K562 (cell line): ENCODE measurements around the gene LSM4. TPM values are rescaled to one million over a fixed set of nuclear protein-coding genes. Genes with fewer than 3 reads are reported as not detected.

Experiments
- ADNP ChIP-seq: fragments of 200-800 bp; sonication (Bioruptor generic); IDR thresholded peaks from 2 replicates; pipeline ENCODE4 v1.6.1; 2016; ENCODE audit warnings: missing genetic modification characterization, missing compliant biosample characterization
- CAMTA2 ChIP-seq: fragments of 250-450 bp; sonication (Bioruptor Pico); conservative IDR thresholded peaks from 2 replicates; pipeline ENCODE4 v1.5.1; 2022
- CBX3 ChIP-seq, 2 experiments: IDR thresholded peaks; 1 replicate in 1 of 2; 2 replicates in 1 of 2; pipeline ENCODE4 v1.6.1; 2012; ENCODE audit warnings: inconsistent platforms in 2 of 2, low read length in 2 of 2, borderline replicate concordance in 1 of 2, control low read depth in 1 of 2
- CHD4 ChIP-seq: fragments of 200-600 bp; sonication (generic); IDR thresholded peaks from 3 replicates; pipeline ENCODE4 v1.6.1; 2012; ENCODE audit warnings: low read depth, mild to moderate bottlenecking, mixed read lengths, low read length, inconsistent platforms; ENCODE audit not compliant: insufficient read depth, insufficient replicate concordance, poor library complexity, severe bottlenecking
- E2F3 ChIP-seq: fragments of 250-450 bp; sonication (Bioruptor Pico); IDR thresholded peaks from 2 replicates; pipeline ENCODE4 v1.4.0; 2020; ENCODE audit warnings: mild to moderate bottlenecking
- HEY1 ChIP-seq: fragments of 250-450 bp; sonication (Bioruptor Pico); IDR thresholded peaks from 2 replicates; pipeline ENCODE4 v1.5.0; 2020; ENCODE audit warnings: mild to moderate bottlenecking, moderate library complexity, borderline replicate concordance
- KLF13 ChIP-seq: fragments of 450-650 bp; IDR thresholded peaks from 2 replicates; pipeline ENCODE4 v1.6.1; 2016; ENCODE audit warnings: missing genetic modification characterization, low read depth, mild to moderate bottlenecking, missing compliant biosample characterization, moderate library complexity, borderline replicate concordance
- SIX5 ChIP-seq, 2 experiments: IDR thresholded peaks; 2 replicates each; pipeline ENCODE4 v1.6.1; 2011; ENCODE audit warnings: low read length in 2 of 2, borderline replicate concordance in 1 of 2, low read depth in 1 of 2, mild to moderate bottlenecking in 1 of 2, moderate library complexity in 1 of 2; ENCODE audit not compliant: insufficient read depth in 1 of 2
- TBP ChIP-seq: optimal IDR thresholded peaks from 2 replicates; pipeline ENCODE3; 2011; ENCODE audit warnings: low read depth, low read length, improper control_type of control experiment
- ZBTB17 ChIP-seq: fragments of 450-650 bp; formaldehyde crosslinking; IDR thresholded peaks from 2 replicates; pipeline ENCODE4 v1.4.0; 2020; ENCODE audit warnings: mild to moderate bottlenecking
- ZFP1 ChIP-seq: fragments of 450-650 bp; formaldehyde crosslinking; IDR thresholded peaks from 2 replicates; pipeline ENCODE4 v1.4.0; 2020; ENCODE audit warnings: mild to moderate bottlenecking, mixed read lengths
- ZNF175 ChIP-seq: fragments of 200-800 bp; sonication (Bioruptor generic); IDR thresholded peaks from 2 replicates; pipeline ENCODE4 v1.6.1; 2016; ENCODE audit warnings: low read depth, mild to moderate bottlenecking, missing genetic modification characterization, missing compliant biosample characterization
- ZNF197 ChIP-seq: fragments of 200-800 bp; sonication (Bioruptor generic); IDR thresholded peaks from 2 replicates; pipeline ENCODE4 v1.6.1; 2016; ENCODE audit warnings: low read depth, missing genetic modification characterization, missing compliant biosample characterization
- ZNF239 ChIP-seq: fragments of 250-450 bp; sonication (Bioruptor Pico); IDR thresholded peaks from 2 replicates; pipeline ENCODE4 v1.4.0; 2020; ENCODE audit warnings: mild to moderate bottlenecking
- ZNF444 ChIP-seq: fragments of 250-450 bp; sonication (Bioruptor Pico); IDR thresholded peaks from 2 replicates; pipeline ENCODE4 v1.4.0; 2020; ENCODE audit warnings: mild to moderate bottlenecking, moderate library complexity
- polyA plus RNA-seq, 8 experiments: library from polyadenylated mRNA; depleted of rRNA in 4 of 8; stranded (reverse) in 5 of 8; unstranded in 3 of 8; fragments of >200 nt; fragmentation: Nextera tagmentation in 2 of 8; fragmentation: Illumina TruSeq in 1 of 8; extraction: Ambion mirVana in 2 of 8; extraction: Trizol in 1 of 8; gene quantifications; 2 replicates each; pipeline versions ENCODE4 v1.2.1 to v1.2.3, GENCODE V29; 2011 to 2014; ENCODE audit warnings: inconsistent platforms in 1 of 8, missing spikeins in 1 of 8
- total RNA-seq, 7 experiments: library from RNA; depleted of rRNA in 6 of 7; stranded (reverse); fragments of >200 nt in 6 of 7; fragmentation: Illumina TruSeq in 2 of 7; extraction: Trizol in 2 of 7; gene quantifications; 2 replicates each; pipeline versions ENCODE4 v1.2.1 to v1.2.3, GENCODE V29; 2011 to 2021; ENCODE audit warnings: low replicate concordance in 1 of 7
- TF ChIP-seq, protein P1 (sequence below): fragments of 250-450 bp; sonication (Bioruptor Pico); IDR thresholded peaks from 2 replicates; pipeline ENCODE4 v1.5.0; 2021; ENCODE audit warnings: mild to moderate bottlenecking, borderline replicate concordance
- TF ChIP-seq, protein P2 (sequence below): IDR thresholded peaks from 2 replicates; pipeline ENCODE4 v1.6.1; 2011; ENCODE audit warnings: borderline replicate concordance, low read depth, mild to moderate bottlenecking, moderate library complexity, low read length; ENCODE audit not compliant: insufficient read depth, poor library complexity, severe bottlenecking
- TF ChIP-seq, protein P3 (sequence below): sonication (generic); formaldehyde crosslinking; IDR thresholded peaks from 2 replicates; pipeline ENCODE4 v1.8.1; 2022; ENCODE audit warnings: missing genetic modification reagents
- TF ChIP-seq, protein P4 (sequence below): sonication (generic); formaldehyde crosslinking; IDR thresholded peaks from 2 replicates; pipeline ENCODE4 v1.8.1; 2023; ENCODE audit warnings: mild to moderate bottlenecking, missing genetic modification reagents

LSM4 gene
- total and polyA plus RNA-seq, 9 of the 15 experiments (the other 6 are each of a cell fraction or from before 2014, with no cell fraction given), result 11.9 to 763 (median 202) TPM

DNA sequence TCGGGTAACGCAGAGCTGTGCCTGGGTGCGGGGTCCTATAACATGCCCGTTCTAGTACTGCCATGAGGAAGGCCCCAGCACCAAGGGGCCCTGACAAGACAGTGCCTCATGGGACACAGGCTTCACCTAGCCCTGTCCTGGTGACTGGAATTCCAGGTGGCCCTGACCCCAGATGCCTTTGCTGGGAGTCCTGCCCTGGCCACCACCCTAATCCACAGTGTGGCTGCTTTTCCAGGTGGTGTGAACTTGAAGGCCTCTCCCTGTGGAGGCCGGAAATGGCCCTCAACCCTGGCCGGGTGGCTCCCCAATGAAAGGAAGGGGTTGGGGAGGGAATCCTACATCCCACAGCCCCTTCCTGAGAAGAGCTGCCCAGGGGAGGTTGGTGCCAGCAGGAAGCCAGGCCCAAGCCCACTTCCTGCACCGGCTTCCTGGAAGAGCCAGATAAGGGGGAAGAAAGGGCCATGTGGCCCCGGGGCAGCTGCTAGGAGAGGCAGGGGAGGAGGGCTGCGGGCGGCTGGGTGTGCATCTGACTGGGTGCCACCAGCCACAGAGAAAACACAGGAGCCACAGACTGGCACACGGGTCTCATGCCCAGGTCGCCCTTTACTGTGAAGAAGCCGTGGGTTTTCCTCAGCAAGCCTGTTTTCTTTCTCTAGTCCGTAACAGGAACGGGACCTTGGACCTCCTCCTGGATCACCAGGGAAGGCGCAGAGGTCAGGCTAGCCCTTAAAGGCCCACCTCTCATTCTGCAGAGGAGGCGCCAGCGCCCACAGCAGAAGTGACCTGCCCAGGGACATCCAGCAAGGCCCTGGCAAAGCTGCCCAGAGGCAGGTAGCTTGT lies 4.7 kb downstream of the LSM4 start (continued):
- TF ChIP-seq, protein P1, sequence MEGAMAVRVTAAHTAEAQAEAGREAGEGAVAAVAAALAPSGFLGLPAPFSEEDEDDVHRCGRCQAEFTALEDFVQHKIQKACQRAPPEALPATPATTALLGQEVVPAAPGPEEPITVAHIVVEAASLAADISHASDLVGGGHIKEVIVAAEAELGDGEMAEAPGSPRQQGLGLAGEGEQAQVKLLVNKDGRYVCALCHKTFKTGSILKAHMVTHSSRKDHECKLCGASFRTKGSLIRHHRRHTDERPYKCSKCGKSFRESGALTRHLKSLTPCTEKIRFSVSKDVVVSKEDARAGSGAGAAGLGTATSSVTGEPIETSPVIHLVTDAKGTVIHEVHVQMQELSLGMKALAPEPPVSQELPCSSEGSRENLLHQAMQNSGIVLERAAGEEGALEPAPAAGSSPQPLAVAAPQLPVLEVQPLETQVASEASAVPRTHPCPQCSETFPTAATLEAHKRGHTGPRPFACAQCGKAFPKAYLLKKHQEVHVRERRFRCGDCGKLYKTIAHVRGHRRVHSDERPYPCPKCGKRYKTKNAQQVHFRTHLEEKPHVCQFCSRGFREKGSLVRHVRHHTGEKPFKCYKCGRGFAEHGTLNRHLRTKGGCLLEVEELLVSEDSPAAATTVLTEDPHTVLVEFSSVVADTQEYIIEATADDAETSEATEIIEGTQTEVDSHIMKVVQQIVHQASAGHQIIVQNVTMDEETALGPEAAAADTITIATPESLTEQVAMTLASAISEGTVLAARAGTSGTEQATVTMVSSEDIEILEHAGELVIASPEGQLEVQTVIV, result no peak
- TF ChIP-seq, protein P2, sequence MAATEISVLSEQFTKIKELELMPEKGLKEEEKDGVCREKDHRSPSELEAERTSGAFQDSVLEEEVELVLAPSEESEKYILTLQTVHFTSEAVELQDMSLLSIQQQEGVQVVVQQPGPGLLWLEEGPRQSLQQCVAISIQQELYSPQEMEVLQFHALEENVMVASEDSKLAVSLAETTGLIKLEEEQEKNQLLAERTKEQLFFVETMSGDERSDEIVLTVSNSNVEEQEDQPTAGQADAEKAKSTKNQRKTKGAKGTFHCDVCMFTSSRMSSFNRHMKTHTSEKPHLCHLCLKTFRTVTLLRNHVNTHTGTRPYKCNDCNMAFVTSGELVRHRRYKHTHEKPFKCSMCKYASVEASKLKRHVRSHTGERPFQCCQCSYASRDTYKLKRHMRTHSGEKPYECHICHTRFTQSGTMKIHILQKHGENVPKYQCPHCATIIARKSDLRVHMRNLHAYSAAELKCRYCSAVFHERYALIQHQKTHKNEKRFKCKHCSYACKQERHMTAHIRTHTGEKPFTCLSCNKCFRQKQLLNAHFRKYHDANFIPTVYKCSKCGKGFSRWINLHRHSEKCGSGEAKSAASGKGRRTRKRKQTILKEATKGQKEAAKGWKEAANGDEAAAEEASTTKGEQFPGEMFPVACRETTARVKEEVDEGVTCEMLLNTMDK, result no peak
- TF ChIP-seq ZNF197 (CRISPR knock-in tag) (no peak; the same call in none of the 2 replicates), ADNP (tag) (no peak), KLF13 (tag) (no peak), SIX5 (IDR thresholded peaks at IDR 0.05; ENCODE audit: borderline replicate concordance in 1 of 2, insufficient read depth in 1 of 2, low read depth in 1 of 2, low read length in 2 of 2) (no peak), ZFP1 (no peak), HEY1 (CRISPR knock-in tag) (no peak), CBX3 (IDR thresholded peaks at IDR 0.05; ENCODE audit: borderline replicate concordance in 1 of 2, low read length in 2 of 2) (no peak), CHD4 (no peak), ZBTB17 (peak; percentile 62), ZNF444 (no peak), E2F3 (CRISPR knock-in tag) (no peak), CAMTA2 (CRISPR knock-in tag) (no peak), ZNF239 (CRISPR knock-in tag) (no peak), ZNF175 (CRISPR knock-in tag) (peak; percentile 62), TBP (peak; percentile 30)
- TF ChIP-seq, protein P3, sequence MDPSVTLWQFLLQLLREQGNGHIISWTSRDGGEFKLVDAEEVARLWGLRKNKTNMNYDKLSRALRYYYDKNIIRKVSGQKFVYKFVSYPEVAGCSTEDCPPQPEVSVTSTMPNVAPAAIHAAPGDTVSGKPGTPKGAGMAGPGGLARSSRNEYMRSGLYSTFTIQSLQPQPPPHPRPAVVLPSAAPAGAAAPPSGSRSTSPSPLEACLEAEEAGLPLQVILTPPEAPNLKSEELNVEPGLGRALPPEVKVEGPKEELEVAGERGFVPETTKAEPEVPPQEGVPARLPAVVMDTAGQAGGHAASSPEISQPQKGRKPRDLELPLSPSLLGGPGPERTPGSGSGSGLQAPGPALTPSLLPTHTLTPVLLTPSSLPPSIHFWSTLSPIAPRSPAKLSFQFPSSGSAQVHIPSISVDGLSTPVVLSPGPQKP (CRISPR knock-in tag), result no peak
- TF ChIP-seq, protein P4, sequence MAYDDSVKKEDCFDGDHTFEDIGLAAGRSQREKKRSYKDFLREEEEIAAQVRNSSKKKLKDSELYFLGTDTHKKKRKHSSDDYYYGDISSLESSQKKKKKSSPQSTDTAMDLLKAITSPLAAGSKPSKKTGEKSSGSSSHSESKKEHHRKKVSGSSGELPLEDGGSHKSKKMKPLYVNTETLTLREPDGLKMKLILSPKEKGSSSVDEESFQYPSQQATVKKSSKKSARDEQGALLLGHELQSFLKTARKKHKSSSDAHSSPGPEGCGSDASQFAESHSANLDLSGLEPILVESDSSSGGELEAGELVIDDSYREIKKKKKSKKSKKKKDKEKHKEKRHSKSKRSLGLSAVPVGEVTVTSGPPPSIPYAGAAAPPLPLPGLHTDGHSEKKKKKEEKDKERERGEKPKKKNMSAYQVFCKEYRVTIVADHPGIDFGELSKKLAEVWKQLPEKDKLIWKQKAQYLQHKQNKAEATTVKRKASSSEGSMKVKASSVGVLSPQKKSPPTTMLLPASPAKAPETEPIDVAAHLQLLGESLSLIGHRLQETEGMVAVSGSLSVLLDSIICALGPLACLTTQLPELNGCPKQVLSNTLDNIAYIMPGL (CRISPR knock-in tag), result no peak
